K562 (cell line): ENCODE measurements around the gene SLC24A3. TPM values are rescaled to one million over a fixed set of nuclear protein-coding genes. Genes with fewer than 3 reads are reported as not detected.

Experiments used
- RBM15 ChIP-seq: fragments of 200-400 bp; formaldehyde crosslinking; IDR thresholded peaks from 2 replicates; pipeline ENCODE4 v1.6.1; 2018; ENCODE audit warnings: mild to moderate bottlenecking, low read length, moderate library complexity; ENCODE audit not compliant: insufficient read depth
- ZBTB11 ChIP-seq, 3 experiments: fragments of 200-800 bp in 1 of 3; fragments of 250-450 bp in 1 of 3; fragments of 450-650 bp in 1 of 3; sonication (Bioruptor Pico) in 1 of 3; sonication (Bioruptor generic) in 1 of 3; formaldehyde crosslinking in 1 of 3; IDR thresholded peaks; 2 replicates each; pipeline versions ENCODE4 v1.6.1 to v1.8.0; 2016 to 2022; ENCODE audit warnings: mild to moderate bottlenecking in 2 of 3, missing genetic modification characterization in 2 of 3, missing compliant biosample characterization in 1 of 3, moderate library complexity in 1 of 3
- polyA plus RNA-seq, 8 experiments: library from polyadenylated mRNA; depleted of rRNA in 4 of 8; stranded (reverse) in 5 of 8; unstranded in 3 of 8; fragments of >200 nt; fragmentation: Nextera tagmentation in 2 of 8; fragmentation: Illumina TruSeq in 1 of 8; extraction: Ambion mirVana in 2 of 8; extraction: Trizol in 1 of 8; gene quantifications; 2 replicates each; pipeline versions ENCODE4 v1.2.1 to v1.2.3, GENCODE V29; 2011 to 2014; ENCODE audit warnings: inconsistent platforms in 1 of 8, missing spikeins in 1 of 8
- total RNA-seq, 7 experiments: library from RNA; depleted of rRNA in 6 of 7; stranded (reverse); fragments of >200 nt in 6 of 7; fragmentation: Illumina TruSeq in 2 of 7; extraction: Trizol in 2 of 7; gene quantifications; 2 replicates each; pipeline versions ENCODE4 v1.2.1 to v1.2.3, GENCODE V29; 2011 to 2021; ENCODE audit warnings: low replicate concordance in 1 of 7
- TF ChIP-seq, protein P1 (sequence below): fragments of 250-450 bp; sonication (Bioruptor Pico); IDR thresholded peaks from 2 replicates; pipeline ENCODE4 v1.5.0; 2021; ENCODE audit warnings: mild to moderate bottlenecking, moderate library complexity
- TF ChIP-seq, protein P2 (sequence below): fragments of 450-650 bp; formaldehyde crosslinking; IDR thresholded peaks from 2 replicates; pipeline ENCODE4 v1.4.0; 2020; ENCODE audit warnings: mild to moderate bottlenecking, moderate library complexity
- TF ChIP-seq, protein P3 (sequence below), 2 experiments: fragments of 450-650 bp in 1 of 2; sonication (generic) in 1 of 2; formaldehyde crosslinking in 1 of 2; IDR thresholded peaks in 1 of 2; conservative IDR thresholded peaks in 1 of 2; 2 replicates each; pipeline versions ENCODE4 v1.6.1 to v1.8.1; 2016 to 2023; ENCODE audit warnings: mild to moderate bottlenecking in 2 of 2, moderate library complexity in 2 of 2, inconsistent platforms in 1 of 2, missing genetic modification reagents in 1 of 2
- TF ChIP-seq, protein P4 (sequence below): sonication (generic); formaldehyde crosslinking; IDR thresholded peaks from 2 replicates; pipeline ENCODE4 v1.8.0; 2022; ENCODE audit warnings: mild to moderate bottlenecking, missing genetic modification reagents, borderline replicate concordance

The SLC24A3 gene
- total and polyA plus RNA-seq, 9 of the 15 experiments (the other 6 are each of a cell fraction or from before 2014, with no cell fraction given) = not detected

- TF ChIP-seq, protein P1, sequence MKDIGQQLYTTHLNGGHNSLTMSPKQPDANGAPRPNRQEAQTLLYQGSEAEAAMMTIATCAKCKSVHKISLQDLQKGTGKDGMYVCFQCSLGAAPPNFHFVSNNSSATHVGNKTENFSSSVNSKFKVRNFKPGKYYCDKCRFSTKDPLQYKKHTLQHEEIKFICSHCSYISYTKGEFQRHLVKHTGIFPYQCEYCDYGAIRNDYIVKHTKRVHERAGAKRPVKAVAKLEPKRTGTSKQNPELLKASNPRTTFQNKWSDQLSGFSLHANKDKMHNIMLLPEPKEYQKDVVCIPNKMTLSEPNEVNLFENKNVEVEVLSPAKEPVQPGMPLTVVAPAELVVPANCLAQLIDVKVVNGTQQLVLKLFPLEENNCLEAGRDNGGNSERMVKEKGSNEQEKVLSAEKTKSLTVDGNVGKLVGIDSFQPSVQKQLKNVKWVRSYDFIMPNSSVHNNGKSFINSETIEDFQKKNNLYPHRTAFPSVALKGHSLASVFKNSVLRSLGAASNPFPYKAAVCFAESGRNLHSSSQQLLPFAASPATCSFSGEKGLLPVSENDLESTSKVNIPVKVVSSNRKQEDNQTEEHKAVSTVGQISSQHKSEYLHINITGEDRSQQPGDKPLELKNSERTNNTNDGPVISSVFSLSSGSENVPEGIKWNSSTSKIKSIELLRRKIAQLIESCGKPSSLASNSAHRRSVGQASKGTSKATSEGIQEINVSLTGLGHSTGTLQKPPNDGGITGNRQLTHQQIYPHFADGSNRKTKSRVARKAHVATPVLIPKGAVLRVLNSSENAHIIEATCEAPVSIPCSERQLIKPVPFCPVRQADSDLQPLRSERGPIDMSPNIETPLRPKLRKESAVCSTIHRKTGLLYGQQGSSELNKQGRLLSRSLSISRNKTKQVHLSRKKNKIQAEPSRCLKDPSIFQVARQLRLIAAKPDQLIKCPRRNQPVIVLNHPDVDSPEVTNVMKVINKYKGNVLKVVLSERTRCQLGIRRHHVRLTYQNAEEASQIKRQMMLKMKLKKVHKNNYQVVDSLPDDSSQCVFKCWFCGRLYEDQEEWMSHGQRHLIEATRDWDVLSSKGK (CRISPR knock-in tag) = no peak
- TF ChIP-seq, protein P2, sequence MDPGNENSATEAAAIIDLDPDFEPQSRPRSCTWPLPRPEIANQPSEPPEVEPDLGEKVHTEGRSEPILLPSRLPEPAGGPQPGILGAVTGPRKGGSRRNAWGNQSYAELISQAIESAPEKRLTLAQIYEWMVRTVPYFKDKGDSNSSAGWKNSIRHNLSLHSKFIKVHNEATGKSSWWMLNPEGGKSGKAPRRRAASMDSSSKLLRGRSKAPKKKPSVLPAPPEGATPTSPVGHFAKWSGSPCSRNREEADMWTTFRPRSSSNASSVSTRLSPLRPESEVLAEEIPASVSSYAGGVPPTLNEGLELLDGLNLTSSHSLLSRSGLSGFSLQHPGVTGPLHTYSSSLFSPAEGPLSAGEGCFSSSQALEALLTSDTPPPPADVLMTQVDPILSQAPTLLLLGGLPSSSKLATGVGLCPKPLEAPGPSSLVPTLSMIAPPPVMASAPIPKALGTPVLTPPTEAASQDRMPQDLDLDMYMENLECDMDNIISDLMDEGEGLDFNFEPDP = no peak
- TF ChIP-seq, protein P3, sequence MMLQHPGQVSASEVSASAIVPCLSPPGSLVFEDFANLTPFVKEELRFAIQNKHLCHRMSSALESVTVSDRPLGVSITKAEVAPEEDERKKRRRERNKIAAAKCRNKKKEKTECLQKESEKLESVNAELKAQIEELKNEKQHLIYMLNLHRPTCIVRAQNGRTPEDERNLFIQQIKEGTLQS (IDR thresholded peaks at IDR 0.05) = no peak
- TF ChIP-seq, protein P3 (CRISPR knock-in tag; conservative IDR thresholded peaks at IDR 0.05) = no peak
- TF ChIP-seq RBM15 (no peak), ZBTB11 (CRISPR knock-in tag; IDR thresholded peaks at IDR 0.05) (no peak)
- TF ChIP-seq, protein P4, sequence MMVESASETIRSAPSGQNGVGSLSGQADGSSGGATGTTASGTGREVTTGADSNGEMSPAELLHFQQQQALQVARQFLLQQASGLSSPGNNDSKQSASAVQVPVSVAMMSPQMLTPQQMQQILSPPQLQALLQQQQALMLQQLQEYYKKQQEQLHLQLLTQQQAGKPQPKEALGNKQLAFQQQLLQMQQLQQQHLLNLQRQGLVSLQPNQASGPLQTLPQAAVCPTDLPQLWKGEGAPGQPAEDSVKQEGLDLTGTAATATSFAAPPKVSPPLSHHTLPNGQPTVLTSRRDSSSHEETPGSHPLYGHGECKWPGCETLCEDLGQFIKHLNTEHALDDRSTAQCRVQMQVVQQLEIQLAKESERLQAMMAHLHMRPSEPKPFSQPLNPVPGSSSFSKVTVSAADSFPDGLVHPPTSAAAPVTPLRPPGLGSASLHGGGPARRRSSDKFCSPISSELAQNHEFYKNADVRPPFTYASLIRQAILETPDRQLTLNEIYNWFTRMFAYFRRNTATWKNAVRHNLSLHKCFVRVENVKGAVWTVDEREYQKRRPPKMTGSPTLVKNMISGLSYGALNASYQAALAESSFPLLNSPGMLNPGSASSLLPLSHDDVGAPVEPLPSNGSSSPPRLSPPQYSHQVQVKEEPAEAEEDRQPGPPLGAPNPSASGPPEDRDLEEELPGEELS (CRISPR knock-in tag) = no peak
Measured at GRCh38 chr20:19288061-19288460, 75.6 kb downstream of the SLC24A3 start (continued).
